BLaER1 treated with 17β-estradiol and CSF1 and Interleukin-3, amounts not matched to agents 10 nM and 100 nM (cell line): Measurements from ENCODE around the gene SLC22A1.
"Not testable (repeated sequence)": the region's sequence is repeated elsewhere in the genome, so short reads cannot be mapped to it uniquely, and the experiment has no call there.

Source experiments
- H3K27ac ChIP-seq, 11 experiments: shearing (Covaris generic); formaldehyde crosslinking; 2 replicates each; pipeline ENCODE4 v1.8.1; 2022
- H3K27me3 ChIP-seq, 11 experiments: shearing (Covaris generic); formaldehyde crosslinking; 2 replicates each; pipeline ENCODE4 v1.8.1; 2022
- H3K36me3 ChIP-seq, 11 experiments: shearing (Covaris generic); formaldehyde crosslinking; 2 replicates each; pipeline ENCODE4 v1.8.1; 2022
- H3K4me1 ChIP-seq, 10 experiments: shearing (Covaris generic); formaldehyde crosslinking; 2 replicates each; pipeline ENCODE4 v1.8.1; 2022
- H3K4me2 ChIP-seq, 11 experiments: shearing (Covaris generic); formaldehyde crosslinking; 2 replicates each; pipeline ENCODE4 v1.8.1; 2022
- H3K4me3 ChIP-seq, 10 experiments: shearing (Covaris generic); formaldehyde crosslinking; 2 replicates each; pipeline ENCODE4 v1.8.1; 2022
- H3K9ac ChIP-seq, 11 experiments: shearing (Covaris generic); formaldehyde crosslinking; 2 replicates each; pipeline ENCODE4 v1.8.1; 2022
- H3K9me3 ChIP-seq, 11 experiments: shearing (Covaris generic); formaldehyde crosslinking; replicated peaks in 1 of 11; 2 replicates each; pipeline ENCODE4 v1.8.1; 2022
- H4K20me1 ChIP-seq, 11 experiments: shearing (Covaris generic); formaldehyde crosslinking; 2 replicates each; pipeline ENCODE4 v1.8.1; 2022
- Cebpa-rat ChIP-seq, 11 experiments: shearing (Covaris generic); IDR thresholded peaks; 2 replicates each; pipeline ENCODE4 v1.8.1; 2022

SLC22A1 gene

GRCh38 chr6:160160929-160161646 lies 39.5 kb downstream of the SLC22A1 start:
- no peak overlapping the region for H3K9ac ChIP-seq
- H3K4me1 ChIP-seq = no peaks in the 10 kb centered on the region
- H3K27me3 ChIP-seq = no peaks in the 10 kb centered on the region
- H4K20me1 ChIP-seq = no peaks in the 10 kb centered on the region
- no peak overlapping the region for H3K27ac ChIP-seq
- no peak overlapping the region for H3K4me3 ChIP-seq
- no peak overlapping the region for H3K4me2 ChIP-seq
- H3K36me3 ChIP-seq = peaks cover 0 to 3% (median 0%) of the 10 kb centered on the region in 11 experiments; a peak in 1 of 22 replicates
- no peak for TF ChIP-seq Cebpa-rat (IDR thresholded peaks at IDR 0.05)
- H3K9me3 ChIP-seq = peaks cover 0 to 2% (median 0%) of the 10 kb centered on the region in 11 experiments; a peak in 4 of 22 replicates

GRCh38 chr6:160161647-160161986 lies 40.0 kb downstream of the SLC22A1 start:
- Histone ChIP-seq H3K4me2 (no peak overlapping the region), H4K20me1 (no peaks in the 10 kb centered on the region), H3K27me3 (no peaks in the 10 kb centered on the region), H3K9me3 (peaks cover 0 to 8% (median 0%) of the 10 kb centered on the region in 11 experiments; a peak in 4 of 22 replicates), H3K9ac (no peak overlapping the region), H3K27ac (no peak overlapping the region), H3K4me3 (no peak overlapping the region), H3K4me1 (no peaks in the 10 kb centered on the region), H3K36me3 (no peaks in the 10 kb centered on the region)
- TF ChIP-seq Cebpa-rat (IDR thresholded peaks at IDR 0.05) = no peak

GRCh38 chr6:160162030-160162566 lies 40.5 kb downstream of the SLC22A1 start:
- no peak overlapping the region for H3K4me2 ChIP-seq
- H3K4me3 ChIP-seq = no peak overlapping the region
- H3K36me3 ChIP-seq = no peaks in the 10 kb centered on the region
- H3K27me3 ChIP-seq = no peaks in the 10 kb centered on the region
- no peak overlapping the region for H3K27ac ChIP-seq
- no peaks in the 10 kb centered on the region for H3K4me1 ChIP-seq
- H3K9me3 ChIP-seq = peaks cover 0 to 12% (median 0%) of the 10 kb centered on the region in 11 experiments; a peak in 4 of 22 replicates
- no peak overlapping the region for H3K9ac ChIP-seq
- no peak for TF ChIP-seq Cebpa-rat (IDR thresholded peaks at IDR 0.05)
- H4K20me1 ChIP-seq = no peaks in the 10 kb centered on the region

- H4K20me1 ChIP-seq = no peaks in the 10 kb centered on the region
- no peak overlapping the region for H3K4me3 ChIP-seq
- no peaks in the 10 kb centered on the region for H3K27me3 ChIP-seq
- H3K36me3 ChIP-seq = no peaks in the 10 kb centered on the region
- H3K9ac ChIP-seq = no peak overlapping the region
- no peak overlapping the region for H3K27ac ChIP-seq
- no peaks in the 10 kb centered on the region for H3K4me1 ChIP-seq
- H3K4me2 ChIP-seq = no peak overlapping the region
- TF ChIP-seq Cebpa-rat (IDR thresholded peaks at IDR 0.05) = no peak
- peaks cover 0 to 16% (median 0%) of the 10 kb centered on the region in 11 experiments; a peak in 4 of 22 replicates for H3K9me3 ChIP-seq
Observed at GRCh38 chr6:160163425-160163824, 41.8 kb downstream of the SLC22A1 start.

GRCh38 chr6:160163912-160164311 lies 42.3 kb downstream of the SLC22A1 start:
- Histone ChIP-seq H3K9ac (no peak overlapping the region), H3K4me1 (no peaks in the 10 kb centered on the region), H3K9me3 (peaks cover 0 to 16% (median 0%) of the 10 kb centered on the region in 11 experiments; a peak in 4 of 22 replicates), H4K20me1 (no peaks in the 10 kb centered on the region), H3K27ac (no peak overlapping the region), H3K27me3 (no peaks in the 10 kb centered on the region), H3K36me3 (no peaks in the 10 kb centered on the region), H3K4me2 (no peak overlapping the region), H3K4me3 (no peak overlapping the region)
- TF ChIP-seq Cebpa-rat (IDR thresholded peaks at IDR 0.05) = no peak

GRCh38 chr6:160165928-160166327 lies 44.3 kb downstream of the SLC22A1 start:
- H3K36me3 ChIP-seq, H3K4me1 ChIP-seq, H3K27ac ChIP-seq, H3K27me3 ChIP-seq, H3K4me2 ChIP-seq, H4K20me1 ChIP-seq, H3K4me3 ChIP-seq, H3K9ac ChIP-seq: not testable (repeated sequence)
- H3K9me3 ChIP-seq = peaks cover 0 to 16% (median 0%) of the 10 kb centered on the region in 11 experiments; a peak in 4 of 22 replicates

- no peaks in the 10 kb centered on the region for H3K27me3 ChIP-seq
- H4K20me1 ChIP-seq = no peaks in the 10 kb centered on the region
- H3K4me2 ChIP-seq = no peak overlapping the region
- peaks cover 0 to 8% (median 0%) of the 10 kb centered on the region in 10 experiments; a peak in 4 of 20 replicates for H3K4me1 ChIP-seq
- no peak overlapping the region for H3K27ac ChIP-seq
- no peak overlapping the region for H3K4me3 ChIP-seq
- no peaks in the 10 kb centered on the region for H3K36me3 ChIP-seq
- peaks cover 0 to 16% (median 0%) of the 10 kb centered on the region in 11 experiments; a peak in 4 of 22 replicates for H3K9me3 ChIP-seq
- TF ChIP-seq Cebpa-rat (IDR thresholded peaks at IDR 0.05) = no peak
- H3K9ac ChIP-seq = no peak overlapping the region
Observed at GRCh38 chr6:160167604-160168399, 46.2 kb downstream of the SLC22A1 start.

- peaks cover 0 to 16% (median 0%) of the 10 kb centered on the region in 11 experiments; a peak in 4 of 22 replicates for H3K9me3 ChIP-seq
- H3K36me3 ChIP-seq = no peaks in the 10 kb centered on the region
- peaks cover 0 to 8% (median 0%) of the 10 kb centered on the region in 10 experiments; a peak in 4 of 20 replicates for H3K4me1 ChIP-seq
- no peak overlapping the region for H3K4me3 ChIP-seq
- no peak overlapping the region for H3K9ac ChIP-seq
- peak overlapping the region in 5 of 11 experiments; percentile 23 to 37 (median 28); a peak in 6 of 22 replicates for H3K4me2 ChIP-seq
- no peaks in the 10 kb centered on the region for H4K20me1 ChIP-seq
- H3K27ac ChIP-seq = no peak overlapping the region
- no peak for TF ChIP-seq Cebpa-rat (IDR thresholded peaks at IDR 0.05)
- no peaks in the 10 kb centered on the region for H3K27me3 ChIP-seq
Observed at GRCh38 chr6:160170018-160170680, 48.5 kb downstream of the SLC22A1 start.

- no peak overlapping the region for H3K9ac ChIP-seq
- TF ChIP-seq Cebpa-rat (IDR thresholded peaks at IDR 0.05) = no peak
- no peak overlapping the region for H3K4me2 ChIP-seq
- H3K4me1 ChIP-seq = peaks cover 0 to 8% (median 0%) of the 10 kb centered on the region in 10 experiments; a peak in 4 of 20 replicates
- no peak overlapping the region for H3K27ac ChIP-seq
- no peak overlapping the region for H3K4me3 ChIP-seq
- H3K36me3 ChIP-seq = no peaks in the 10 kb centered on the region
- no peaks in the 10 kb centered on the region for H3K27me3 ChIP-seq
- H4K20me1 ChIP-seq = no peaks in the 10 kb centered on the region
- no peaks in the 10 kb centered on the region for H3K9me3 ChIP-seq
Observed at GRCh38 chr6:160172704-160173103, 51.1 kb downstream of the SLC22A1 start.
